ENCODE results near the gene FOXC1.

Gene FOXC1

GRCh38 chr6:1609648-1610496 is at the start of gene FOXC1:
Gene FOXC1 (plus strand): TSS chr6:1609915. CDS start chr6:1610446, 531 bp downstream.
- peak within 1 kb of the TSS; percentile 65 for H3K27ac ChIP-seq (ENCODE audit: low read depth, low read length)
- H3K79me2 ChIP-seq (ENCODE audit: control insufficient read depth, insufficient read depth, low read length, unreplicated experiment) = peaks cover 14% of the 10 kb centered on the region
- peak within 1 kb of the TSS; percentile 56 for H2AFZ ChIP-seq (ENCODE audit: low read length, unreplicated experiment)
- peaks cover 12% of the 10 kb centered on the region for H3K4me1 ChIP-seq (ENCODE audit: control insufficient read depth, insufficient read depth, low read length, unreplicated experiment)
- H3K27me3 ChIP-seq (ENCODE audit: insufficient read depth, low read length) = peaks cover 40% of the 10 kb centered on the region
- no peaks in the 10 kb centered on the region for H3K36me3 ChIP-seq (ENCODE audit: insufficient read depth, low read length)
- H3K4me3 ChIP-seq (ENCODE audit: low read depth, low read length) = peak within 1 kb of the TSS; percentile 92

GRCh38 chr6:1560281-1561058 is 49.2 kb upstream of the FOXC1 start:
- Histone ChIP-seq H3K36me3 (ENCODE audit: insufficient read depth, low read length) (no peaks in the 10 kb centered on the region), H2AFZ (ENCODE audit: low read length, unreplicated experiment) (no peak overlapping the region), H3K27ac (ENCODE audit: low read depth, low read length) (no peak overlapping the region), H3K27me3 (ENCODE audit: insufficient read depth, low read length) (peaks cover 45% of the 10 kb centered on the region), H3K4me3 (ENCODE audit: low read depth, low read length) (no peak overlapping the region), H3K79me2 (ENCODE audit: control insufficient read depth, insufficient read depth, low read length, unreplicated experiment) (no peaks in the 10 kb centered on the region), H3K4me1 (ENCODE audit: control insufficient read depth, insufficient read depth, low read length, unreplicated experiment) (no peaks in the 10 kb centered on the region)

GRCh38 chr6:1561355-1561754 is 48.4 kb upstream of the FOXC1 start:
- Histone ChIP-seq H3K27ac (ENCODE audit: low read depth, low read length) (no peak overlapping the region), H3K4me3 (ENCODE audit: low read depth, low read length) (no peak overlapping the region), H3K36me3 (ENCODE audit: insufficient read depth, low read length) (no peaks in the 10 kb centered on the region), H3K4me1 (ENCODE audit: control insufficient read depth, insufficient read depth, low read length, unreplicated experiment) (no peaks in the 10 kb centered on the region), H3K79me2 (ENCODE audit: control insufficient read depth, insufficient read depth, low read length, unreplicated experiment) (no peaks in the 10 kb centered on the region), H3K27me3 (ENCODE audit: insufficient read depth, low read length) (peaks cover 45% of the 10 kb centered on the region), H2AFZ (ENCODE audit: low read length, unreplicated experiment) (no peak overlapping the region)

GRCh38 chr6:1562171-1562955 is 47.4 kb upstream of the FOXC1 start:
- H3K79me2 ChIP-seq (ENCODE audit: control insufficient read depth, insufficient read depth, low read length, unreplicated experiment) = no peaks in the 10 kb centered on the region
- no peak overlapping the region for H2AFZ ChIP-seq (ENCODE audit: low read length, unreplicated experiment)
- no peaks in the 10 kb centered on the region for H3K4me1 ChIP-seq (ENCODE audit: control insufficient read depth, insufficient read depth, low read length, unreplicated experiment)
- peaks cover 45% of the 10 kb centered on the region for H3K27me3 ChIP-seq (ENCODE audit: insufficient read depth, low read length)
- no peak overlapping the region for H3K27ac ChIP-seq (ENCODE audit: low read depth, low read length)
- H3K4me3 ChIP-seq (ENCODE audit: low read depth, low read length) = no peak overlapping the region
- no peaks in the 10 kb centered on the region for H3K36me3 ChIP-seq (ENCODE audit: insufficient read depth, low read length)

- H3K4me1 ChIP-seq (ENCODE audit: control insufficient read depth, insufficient read depth, low read length, unreplicated experiment) = no peaks in the 10 kb centered on the region
These were observed 40.3 kb upstream of the FOXC1 start for GRCh38 chr6:1569377-1569776.

GRCh38 chr6:1570848-1571247 is 38.9 kb upstream of the FOXC1 start:
- H2AFZ ChIP-seq (ENCODE audit: low read length, unreplicated experiment) = no peak overlapping the region
- no peaks in the 10 kb centered on the region for H3K79me2 ChIP-seq (ENCODE audit: control insufficient read depth, insufficient read depth, low read length, unreplicated experiment)
- H3K36me3 ChIP-seq (ENCODE audit: insufficient read depth, low read length) = no peaks in the 10 kb centered on the region
- H3K4me1 ChIP-seq (ENCODE audit: control insufficient read depth, insufficient read depth, low read length, unreplicated experiment) = no peaks in the 10 kb centered on the region
- peaks cover 9% of the 10 kb centered on the region; the same call in 1 of the 2 replicates for H3K27me3 ChIP-seq (ENCODE audit: insufficient read depth, low read length)
- no peak overlapping the region for H3K4me3 ChIP-seq (ENCODE audit: low read depth, low read length)
- no peak overlapping the region for H3K27ac ChIP-seq (ENCODE audit: low read depth, low read length)

More at GRCh38 chr6:1569377-1569776, 40.3 kb upstream of the FOXC1 start:
- H3K79me2 ChIP-seq (ENCODE audit: control insufficient read depth, insufficient read depth, low read length, unreplicated experiment) = no peaks in the 10 kb centered on the region
- no peak overlapping the region for H3K4me3 ChIP-seq (ENCODE audit: low read depth, low read length)
- H3K36me3 ChIP-seq (ENCODE audit: insufficient read depth, low read length) = no peaks in the 10 kb centered on the region
- no peak overlapping the region for H2AFZ ChIP-seq (ENCODE audit: low read length, unreplicated experiment)
- no peak overlapping the region for H3K27ac ChIP-seq (ENCODE audit: low read depth, low read length)
- H3K27me3 ChIP-seq (ENCODE audit: insufficient read depth, low read length) = peaks cover 19% of the 10 kb centered on the region

- Histone ChIP-seq H3K4me3 (ENCODE audit: low read depth, low read length) (no peak overlapping the region), H3K4me1 (ENCODE audit: control insufficient read depth, insufficient read depth, low read length, unreplicated experiment) (no peaks in the 10 kb centered on the region), H3K27me3 (ENCODE audit: insufficient read depth, low read length) (peaks cover 9% of the 10 kb centered on the region; the same call in 1 of the 2 replicates), H3K36me3 (ENCODE audit: insufficient read depth, low read length) (no peaks in the 10 kb centered on the region), H3K27ac (ENCODE audit: low read depth, low read length) (no peak overlapping the region), H2AFZ (ENCODE audit: low read length, unreplicated experiment) (no peak overlapping the region), H3K79me2 (ENCODE audit: control insufficient read depth, insufficient read depth, low read length, unreplicated experiment) (no peaks in the 10 kb centered on the region)
These were observed 36.8 kb upstream of the FOXC1 start for GRCh38 chr6:1572892-1573291.

- no peak overlapping the region for H2AFZ ChIP-seq (ENCODE audit: low read length, unreplicated experiment)
- no peaks in the 10 kb centered on the region for H3K79me2 ChIP-seq (ENCODE audit: control insufficient read depth, insufficient read depth, low read length, unreplicated experiment)
- no peaks in the 10 kb centered on the region for H3K4me1 ChIP-seq (ENCODE audit: control insufficient read depth, insufficient read depth, low read length, unreplicated experiment)
- no peaks in the 10 kb centered on the region for H3K36me3 ChIP-seq (ENCODE audit: insufficient read depth, low read length)
- no peak overlapping the region for H3K27ac ChIP-seq (ENCODE audit: low read depth, low read length)
- H3K27me3 ChIP-seq (ENCODE audit: insufficient read depth, low read length) = peaks cover 21% of the 10 kb centered on the region
- H3K4me3 ChIP-seq (ENCODE audit: low read depth, low read length) = no peak overlapping the region
These were observed 35.5 kb upstream of the FOXC1 start for GRCh38 chr6:1574083-1574761.

- no peak overlapping the region for H3K27ac ChIP-seq (ENCODE audit: low read depth, low read length)
- H3K79me2 ChIP-seq (ENCODE audit: control insufficient read depth, insufficient read depth, low read length, unreplicated experiment) = no peaks in the 10 kb centered on the region
- no peaks in the 10 kb centered on the region for H3K4me1 ChIP-seq (ENCODE audit: control insufficient read depth, insufficient read depth, low read length, unreplicated experiment)
- peaks cover 22% of the 10 kb centered on the region for H3K27me3 ChIP-seq (ENCODE audit: insufficient read depth, low read length)
- no peak overlapping the region for H2AFZ ChIP-seq (ENCODE audit: low read length, unreplicated experiment)
- no peak overlapping the region for H3K4me3 ChIP-seq (ENCODE audit: low read depth, low read length)
- H3K36me3 ChIP-seq (ENCODE audit: insufficient read depth, low read length) = no peaks in the 10 kb centered on the region
These were observed 34.9 kb upstream of the FOXC1 start for GRCh38 chr6:1574890-1575209.
